T-helper 2 cell (primary cell): ENCODE data around the gene GNPNAT1.
"Not testable (repeated sequence)": the region's sequence is repeated elsewhere in the genome, so short reads cannot be mapped to it uniquely, and the experiment has no call there.

Experiments used
- DNase-seq, 5 experiments: peaks; one replicate each; pipeline versions ENCODE4 v3.0.0 to v3.0.0-alpha.2; 2012 to 2022

The GNPNAT1 gene

GRCh38 chr14:52789118-52789517 lies 2.3 kb downstream of the GNPNAT1 start:
- no peak for DNase-seq

DNA sequence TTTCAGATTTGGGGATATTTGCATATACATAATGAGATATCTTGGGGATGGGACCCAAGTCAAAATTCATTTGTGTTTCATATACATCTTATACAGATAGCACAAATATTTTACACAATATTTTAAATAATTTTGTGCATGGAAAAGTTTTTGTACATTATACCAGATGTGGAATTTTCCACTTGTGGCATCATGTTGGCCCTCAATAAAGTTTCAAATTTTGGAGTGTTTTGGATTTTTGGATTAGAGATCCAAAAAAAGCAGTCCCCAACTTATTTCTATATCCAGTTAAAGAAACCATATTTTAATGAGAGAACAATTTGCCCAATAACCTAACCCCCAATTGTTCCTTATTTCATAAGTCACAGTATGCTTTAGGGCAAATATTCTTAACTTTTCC lies 4.5 kb downstream of the GNPNAT1 start:
- no peak for DNase-seq

- DNase-seq, result no peak
These were observed 8.2 kb downstream of the GNPNAT1 start for GRCh38 chr14:52783206-52783605.

DNA sequence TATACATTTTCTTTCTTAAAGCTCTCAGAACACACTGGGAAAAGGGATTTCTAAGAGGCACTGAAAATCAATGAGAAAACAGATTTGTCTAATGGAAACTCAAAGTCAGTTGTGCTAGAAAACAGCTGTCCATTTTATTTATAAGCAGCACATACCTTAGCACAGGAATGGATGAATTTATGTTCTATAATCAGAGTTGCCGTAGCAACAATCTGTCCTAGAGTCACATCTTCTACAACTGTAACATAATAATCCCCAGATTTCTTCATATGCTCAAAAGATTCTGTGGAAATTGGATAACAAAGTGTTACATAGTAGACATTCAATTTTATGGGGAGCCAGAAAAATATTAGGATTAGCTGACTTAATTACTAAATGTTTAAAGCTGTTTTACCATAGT lies 9.8 kb downstream of the GNPNAT1 start:
- no peak for DNase-seq

- no peak for DNase-seq
These were observed 10.5 kb downstream of the GNPNAT1 start for GRCh38 chr14:52780893-52781292.

DNA sequence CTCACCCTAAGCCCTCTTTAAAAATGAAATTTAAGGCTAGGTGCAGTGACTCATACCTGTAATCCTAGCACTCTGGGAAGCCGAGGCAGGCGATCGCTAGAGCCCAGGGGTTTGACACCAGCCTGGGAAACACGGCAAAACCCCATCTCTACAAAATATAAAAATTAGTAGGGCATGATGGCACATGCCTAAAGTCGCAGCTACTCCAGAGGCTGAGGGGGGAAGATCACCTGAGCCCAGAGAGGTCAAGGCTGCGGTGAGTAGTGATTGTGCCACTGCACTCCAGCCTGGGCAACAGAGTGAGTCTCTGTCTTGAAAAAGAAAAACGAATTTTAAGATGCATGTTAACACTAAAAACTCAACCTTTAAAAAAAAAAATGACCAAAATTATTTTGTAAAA lies 12.7 kb downstream of the GNPNAT1 start:
- no peak for DNase-seq

DNA sequence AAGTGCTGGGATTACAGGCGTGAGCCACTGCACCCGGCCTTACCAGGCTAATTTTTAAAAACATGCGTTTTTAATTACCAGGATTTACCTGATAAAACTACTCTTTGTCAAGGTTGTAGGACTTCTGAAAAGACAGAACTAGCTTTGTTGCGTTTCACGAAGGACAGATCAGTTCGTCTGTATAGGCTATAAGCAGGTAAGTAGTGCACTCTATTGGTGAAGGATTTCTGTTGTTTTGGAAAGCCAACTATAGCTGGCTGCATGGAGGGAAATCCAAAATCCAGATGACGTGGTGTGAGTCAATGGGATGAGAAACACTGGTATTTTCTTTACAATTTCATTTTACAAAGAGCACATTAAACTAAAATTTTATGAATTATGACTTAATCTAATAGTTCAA lies 14.6 kb downstream of the GNPNAT1 start:
- DNase-seq, result no peak

DNA sequence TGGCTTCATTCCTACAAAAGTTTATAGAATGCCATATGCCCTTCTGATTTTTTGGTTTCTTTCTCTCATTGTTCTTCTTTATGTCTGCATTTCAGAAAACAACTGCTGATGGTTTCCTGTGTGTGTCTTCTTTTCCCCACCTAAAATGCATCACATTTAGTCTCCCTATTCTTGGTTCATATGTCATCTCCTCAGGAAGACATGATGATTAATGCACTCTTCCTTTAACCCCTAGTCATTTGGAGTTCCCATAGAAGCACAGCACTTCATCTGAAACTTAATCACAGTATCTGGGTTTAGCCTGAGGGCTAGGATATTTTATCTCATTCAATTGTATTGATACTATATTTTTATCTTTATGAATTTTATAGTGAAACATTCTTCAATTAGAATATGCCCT lies 21.5 kb downstream of the GNPNAT1 start:
- no peak for DNase-seq

DNA sequence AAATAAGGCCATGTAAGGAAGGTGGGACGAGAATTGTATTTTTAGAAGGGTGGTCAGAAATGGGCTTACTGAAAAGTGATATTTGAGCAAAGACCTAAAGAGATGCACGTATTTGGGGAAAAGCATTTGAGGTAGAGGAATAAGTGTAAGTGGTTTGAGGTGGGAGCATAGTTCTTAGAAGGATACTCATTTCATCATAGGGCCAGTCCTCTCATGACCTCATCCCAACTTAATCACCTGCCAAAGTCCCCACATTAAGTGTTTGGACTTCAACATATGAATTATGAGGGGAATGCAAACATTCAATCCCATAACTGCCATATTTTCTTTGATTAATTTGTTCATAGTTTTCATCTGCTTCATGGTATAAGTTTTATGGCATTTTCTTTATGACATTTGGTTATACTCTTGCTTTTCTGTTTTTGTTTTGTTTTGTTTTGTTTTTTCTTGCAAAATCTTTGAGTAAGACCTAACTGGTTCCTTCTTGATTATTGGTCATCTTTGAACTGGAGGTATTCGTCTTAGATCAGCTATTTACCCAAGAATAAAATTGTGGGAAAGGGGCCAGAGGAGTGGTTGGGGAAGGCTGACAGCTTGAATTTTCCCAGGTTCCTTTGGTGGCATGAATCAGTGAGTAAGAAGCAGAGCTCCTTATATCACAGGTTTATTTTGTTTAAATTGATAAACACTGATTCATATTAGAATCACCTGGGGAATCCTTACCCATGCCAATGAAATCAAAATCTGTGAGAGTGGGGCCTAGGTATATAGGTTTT lies 24.2 kb downstream of the GNPNAT1 start:
- DNase-seq, result no peak

DNA sequence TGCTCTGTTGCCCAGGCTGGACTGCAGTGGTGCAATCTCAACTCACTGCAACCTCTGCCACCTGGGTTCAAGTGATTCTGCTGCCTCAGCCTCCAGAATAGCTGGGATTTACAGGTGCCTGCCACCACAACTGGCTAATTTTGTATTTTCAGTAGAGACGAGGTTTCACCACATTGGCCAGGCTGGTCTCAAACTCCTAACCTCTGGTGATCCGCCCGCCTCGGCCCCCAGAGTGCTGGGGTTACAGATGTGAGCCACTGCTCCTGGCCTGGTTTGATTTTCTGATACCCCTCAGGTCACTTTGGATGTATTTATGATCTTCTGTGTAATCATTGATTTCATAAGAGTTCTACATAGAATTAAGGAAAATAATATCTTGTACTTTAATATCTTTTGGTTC lies 28.5 kb downstream of the GNPNAT1 start:
- not testable (repeated sequence) for DNase-seq

- no peak for DNase-seq
These were observed 32.3 kb downstream of the GNPNAT1 start for GRCh38 chr14:52759145-52759544.

- DNase-seq, result no peak
These were observed 35.6 kb downstream of the GNPNAT1 start for GRCh38 chr14:52755607-52756316.

DNA sequence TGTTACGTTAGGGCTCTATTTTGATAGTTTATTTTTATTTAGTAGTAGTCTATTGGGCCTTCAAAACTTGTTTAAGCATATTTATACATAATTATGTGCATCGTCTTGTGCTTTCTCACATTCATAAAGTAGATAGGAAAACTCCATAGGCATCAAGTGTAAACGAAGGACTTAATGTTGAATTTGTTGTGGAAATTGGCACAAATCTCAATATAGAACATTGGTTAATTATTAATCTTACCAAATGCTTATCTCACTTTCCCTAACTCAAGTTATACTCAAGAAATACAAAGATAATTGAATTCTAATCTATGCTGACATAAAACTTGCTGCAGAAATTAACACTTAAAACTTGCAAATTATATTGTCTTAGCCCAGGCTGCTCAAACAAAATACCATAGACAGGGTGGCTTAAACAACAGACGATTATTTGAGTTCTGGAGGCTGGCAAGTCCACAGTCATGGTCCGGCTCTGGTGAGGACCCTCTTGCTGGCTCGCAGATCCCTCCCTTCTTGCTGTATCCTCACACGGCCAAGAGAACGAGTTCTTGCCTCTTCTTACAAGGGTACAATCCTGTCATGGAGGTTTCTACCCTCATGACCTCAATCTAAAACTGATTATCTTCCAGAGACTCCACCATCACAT lies 42.6 kb downstream of the GNPNAT1 start:
- DNase-seq, result no peak

- DNase-seq, result peak in 2 of 5 experiments; percentile 15 to 68
These were observed 49.5 kb downstream of the GNPNAT1 start for GRCh38 chr14:52741865-52742264.

- DNase-seq, result no peak
These were observed 50.7 kb downstream of the GNPNAT1 start for GRCh38 chr14:52740751-52741150.

DNA sequence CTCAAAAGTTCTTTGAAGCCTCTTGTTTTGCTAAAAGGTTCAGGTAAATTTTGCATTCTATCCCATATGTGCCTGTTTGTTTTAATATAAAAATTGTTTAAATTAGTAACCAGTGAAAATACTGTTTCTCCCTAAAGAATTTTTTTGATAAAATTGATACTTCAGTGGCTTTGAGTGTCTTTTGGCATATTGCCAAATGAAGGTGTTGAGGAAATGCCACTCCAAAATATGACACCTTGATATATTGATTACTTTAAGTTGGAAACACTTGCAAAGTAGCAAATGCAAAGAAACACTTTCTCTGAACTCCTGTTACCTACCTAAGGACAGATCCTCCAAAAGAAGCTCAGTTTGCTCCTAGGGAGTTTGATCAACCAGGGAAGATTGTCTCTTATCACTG lies 53.0 kb downstream of the GNPNAT1 start:
- no peak for DNase-seq

DNA sequence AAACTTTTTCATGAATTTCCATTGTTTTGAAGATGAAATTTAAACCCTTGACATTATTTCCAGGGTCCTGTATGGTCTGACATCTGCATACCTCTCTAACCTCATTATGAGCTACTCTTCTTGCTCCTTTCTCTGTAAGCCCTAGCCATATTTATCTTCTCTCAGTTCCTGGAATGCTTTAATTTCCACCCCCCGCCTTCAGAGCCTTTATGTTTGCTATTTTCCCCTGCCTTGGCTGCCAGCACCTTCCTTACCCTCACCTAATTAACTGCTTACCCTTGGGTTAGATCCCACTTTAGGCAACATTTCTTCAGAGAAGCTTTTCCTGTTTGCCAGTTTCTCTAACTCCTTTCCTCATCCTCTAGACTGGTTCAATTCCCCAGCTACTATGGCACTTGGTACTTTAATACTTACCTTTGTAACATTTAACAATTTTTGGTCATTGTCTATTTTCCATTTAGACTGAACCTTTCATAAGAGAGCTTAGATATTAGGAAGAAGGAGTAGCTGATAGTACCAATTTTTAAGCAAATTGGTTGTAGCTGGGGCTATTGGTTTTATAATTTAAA lies 55.4 kb downstream of the GNPNAT1 start:
- no peak for DNase-seq

DNA sequence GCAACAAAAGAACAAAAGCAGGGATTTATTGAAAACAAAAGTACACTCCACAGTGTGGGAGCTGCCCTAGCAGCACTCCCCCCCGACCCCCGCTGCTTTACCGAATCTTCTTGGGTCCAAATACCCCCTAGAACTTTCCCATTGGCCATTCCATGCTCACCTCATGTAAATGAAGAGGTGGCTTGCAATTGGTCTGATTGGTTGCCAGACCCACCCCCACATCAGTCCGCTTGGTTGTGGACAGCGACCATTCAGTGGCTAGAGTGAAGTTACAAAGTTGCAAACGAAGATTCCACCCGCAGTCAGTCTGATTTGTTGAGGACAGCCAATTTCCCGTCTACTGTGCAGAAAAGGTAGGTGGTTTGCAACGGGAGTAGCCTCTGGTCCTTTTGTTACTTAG lies 57.6 kb downstream of the GNPNAT1 start:
- DNase-seq, result no peak

- no peak for DNase-seq
These were observed 60.7 kb downstream of the GNPNAT1 start for GRCh38 chr14:52730709-52731111.

GRCh38 chr14:52729925-52730708 lies 61.3 kb downstream of the GNPNAT1 start, which contains the start of gene STYX:
STYX (plus strand) TSS chr14:52730166; CDS start chr14:52730475, 309 bp downstream.
- peak; percentile 95 to 98 (median 97) for DNase-seq

GRCh38 chr14:52729585-52729924 lies 61.9 kb downstream of the GNPNAT1 start:
- no peak for DNase-seq

GRCh38 chr14:52729035-52729434 lies 62.4 kb downstream of the GNPNAT1 start:
- not testable (repeated sequence) for DNase-seq

DNA sequence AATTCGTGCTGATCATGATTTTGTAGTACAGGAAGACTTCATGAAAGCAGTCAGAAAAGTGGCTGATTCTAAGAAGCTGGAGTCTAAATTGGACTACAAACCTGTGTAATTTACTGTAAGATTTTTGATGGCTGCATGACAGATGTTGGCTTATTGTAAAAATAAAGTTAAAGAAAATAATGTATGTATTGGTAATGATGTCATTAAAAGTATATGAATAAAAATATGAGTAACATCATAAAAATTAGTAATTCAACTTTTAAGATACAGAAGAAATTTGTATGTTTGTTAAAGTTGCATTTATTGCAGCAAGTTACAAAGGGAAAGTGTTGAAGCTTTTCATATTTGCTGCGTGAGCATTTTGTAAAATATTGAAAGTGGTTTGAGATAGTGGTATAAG lies 63.9 kb downstream of the GNPNAT1 start:
- not testable (repeated sequence) for DNase-seq
